GM12891 (cell line): ENCODE results near the gene SEZ6.

ENCODE experiments used
- DNase-seq: peaks from one replicate; pipeline ENCODE4 v3.0.0; 2011; ENCODE audit warnings: low spot score; ENCODE audit not compliant: insufficient read length
- FAIRE-seq: peaks from 2 replicates; lab custom pipeline; 2011; peaks lifted over from hg19 to GRCh38; lab: Jason Lieb, UNC
- PAX5 ChIP-seq: IDR thresholded peaks from 2 replicates; pipeline ENCODE4 v1.6.1; 2011; ENCODE audit warnings: low read length, moderate library complexity, mild to moderate bottlenecking; ENCODE audit not compliant: insufficient read depth, severe bottlenecking
- POLR2A ChIP-seq: IDR thresholded peaks from 2 replicates; pipeline ENCODE4 v1.6.1; 2011; ENCODE audit warnings: low read depth, low read length, control low read depth
- POLR2AphosphoS5 ChIP-seq: IDR thresholded peaks from 2 replicates; pipeline ENCODE4 v1.6.1; 2011; ENCODE audit warnings: low read depth, low read length, control low read depth
- POU2F2 ChIP-seq: IDR thresholded peaks from 2 replicates; pipeline ENCODE4 v1.6.1; 2011; ENCODE audit warnings: low read depth, mild to moderate bottlenecking, control low read depth, low read length, moderate library complexity
- SPI1 ChIP-seq: IDR thresholded peaks from 2 replicates; pipeline ENCODE4 v1.6.1; 2011; ENCODE audit warnings: low read depth, low read length, control low read depth
- TAF1 ChIP-seq: IDR thresholded peaks from 2 replicates; pipeline ENCODE4 v1.6.1; 2011; ENCODE audit warnings: low read depth, low read length, control low read depth

The SEZ6 gene

GRCh38 chr17:28968914-28969295, 36.9 kb downstream of the SEZ6 start:
- DNase-seq: no peak
- FAIRE-seq: no peak

GRCh38 chr17:28968231-28968913, 37.5 kb downstream of the SEZ6 start:
- TF ChIP-seq SPI1 (no peak), POU2F2 (no peak), POLR2A (no peak), TAF1 (no peak), PAX5 (no peak), POLR2AphosphoS5 (no peak)
- no peak for DNase-seq
- no peak for FAIRE-seq

More at GRCh38 chr17:28968914-28969295, 36.9 kb downstream of the SEZ6 start:
- TF ChIP-seq TAF1 (no peak), POU2F2 (no peak), SPI1 (no peak), POLR2A (no peak), PAX5 (no peak), POLR2AphosphoS5 (no peak)

GRCh38 chr17:28967221-28968135, 38.4 kb downstream of the SEZ6 start:
- DNase-seq: no peak

GRCh38 chr17:28963841-28964240, 42.0 kb downstream of the SEZ6 start:
- FAIRE-seq (no peak), DNase-seq (no peak)
- TF ChIP-seq TAF1 (no peak), PAX5 (no peak), SPI1 (no peak), POLR2AphosphoS5 (no peak), POLR2A (no peak), POU2F2 (no peak)

More at GRCh38 chr17:28967221-28968135, 38.4 kb downstream of the SEZ6 start:
- no peak for TF ChIP-seq POLR2AphosphoS5
- no peak for TF ChIP-seq POLR2A
- no peak for TF ChIP-seq SPI1
- TF ChIP-seq POU2F2: no peak
- TF ChIP-seq PAX5: no peak
- FAIRE-seq: no peak

GRCh38 chr17:28963055-28963611, 42.7 kb downstream of the SEZ6 start:
- DNase-seq: no peak
- TF ChIP-seq POU2F2 (no peak), TAF1 (no peak), SPI1 (no peak), POLR2AphosphoS5 (no peak), POLR2A (no peak), PAX5 (no peak)
- FAIRE-seq: no peak

GRCh38 chr17:28961391-28961790, 44.4 kb downstream of the SEZ6 start:
- TF ChIP-seq PAX5: no peak
- no peak for TF ChIP-seq POLR2A
- TF ChIP-seq SPI1: no peak
- TF ChIP-seq POLR2AphosphoS5: no peak
- TF ChIP-seq TAF1: no peak
- DNase-seq (peak; percentile 0), FAIRE-seq (no peak)

GRCh38 chr17:28960256-28961061, 45.4 kb downstream of the SEZ6 start:
- FAIRE-seq: no peak
- DNase-seq: peak; percentile 8
- TF ChIP-seq PAX5 (no peak), SPI1 (no peak), TAF1 (no peak), POU2F2 (no peak)

GRCh38 chr17:28959471-28959871, 46.4 kb downstream of the SEZ6 start:
- no peak for FAIRE-seq
- no peak for TF ChIP-seq PAX5
- TF ChIP-seq SPI1: no peak
- TF ChIP-seq POLR2AphosphoS5: no peak
- no peak for TF ChIP-seq TAF1
- no peak for TF ChIP-seq POLR2A
- TF ChIP-seq POU2F2: no peak
- DNase-seq: no peak
